ENCODE data around the gene RFTN2.

DNA sequence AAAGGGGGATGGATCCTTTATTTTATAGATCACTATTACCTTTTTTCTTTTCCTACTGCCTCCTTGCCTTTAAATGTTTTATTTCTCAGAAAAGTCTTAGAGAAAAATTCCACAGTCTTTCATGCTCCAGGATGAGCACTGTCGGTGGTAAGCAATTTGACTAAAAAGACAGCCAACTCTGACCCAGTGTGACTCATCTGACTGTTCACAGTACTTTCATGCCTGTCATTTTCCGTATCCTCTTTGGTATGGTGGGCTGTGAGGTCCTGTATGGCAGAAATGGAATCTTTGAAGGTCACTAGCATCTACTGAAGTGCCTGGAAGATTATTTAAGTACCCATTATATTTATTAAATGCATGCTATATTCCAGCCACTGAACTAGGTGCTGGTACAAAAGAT, 2.1 kb upstream of the RFTN2 start:
- TF ChIP-seq POLR2AphosphoS5 (IDR thresholded peaks at IDR 0.05; ENCODE audit: control insufficient read depth, insufficient read depth, low read depth, low read length) (no peak), EZH2 (IDR thresholded peaks at IDR 0.05; ENCODE audit: borderline replicate concordance, low read depth, low read length) (no peak), ZNF23 (CRISPR knock-in tag; IDR thresholded peaks at IDR 0.05) (no peak), MAFF (IDR thresholded peaks at IDR 0.05; ENCODE audit: low read length) (no peak), ARHGAP35 (IDR thresholded peaks at IDR 0.05; ENCODE audit: partially characterized antibody) (no peak), TEAD4 (IDR thresholded peaks at IDR 0.05; ENCODE audit: low read length) (no peak), TEAD4 (CRISPR knock-in tag; IDR thresholded peaks at IDR 0.05; ENCODE audit: borderline replicate concordance) (no peak), BRCA1 (IDR thresholded peaks at IDR 0.05) (no peak), BRCA1 (CRISPR knock-in tag; IDR thresholded peaks at IDR 0.05) (no peak), ZNF41 (CRISPR knock-in tag; conservative IDR thresholded peaks at IDR 0.05) (no peak), FOS (IDR thresholded peaks at IDR 0.05; ENCODE audit: extremely low read depth, insufficient read length) (no peak), ZNF253 (CRISPR knock-in tag; conservative IDR thresholded peaks at IDR 0.05) (no peak), RNF2 (IDR thresholded peaks at IDR 0.05) (no peak)
- TF ChIP-seq, protein P1, sequence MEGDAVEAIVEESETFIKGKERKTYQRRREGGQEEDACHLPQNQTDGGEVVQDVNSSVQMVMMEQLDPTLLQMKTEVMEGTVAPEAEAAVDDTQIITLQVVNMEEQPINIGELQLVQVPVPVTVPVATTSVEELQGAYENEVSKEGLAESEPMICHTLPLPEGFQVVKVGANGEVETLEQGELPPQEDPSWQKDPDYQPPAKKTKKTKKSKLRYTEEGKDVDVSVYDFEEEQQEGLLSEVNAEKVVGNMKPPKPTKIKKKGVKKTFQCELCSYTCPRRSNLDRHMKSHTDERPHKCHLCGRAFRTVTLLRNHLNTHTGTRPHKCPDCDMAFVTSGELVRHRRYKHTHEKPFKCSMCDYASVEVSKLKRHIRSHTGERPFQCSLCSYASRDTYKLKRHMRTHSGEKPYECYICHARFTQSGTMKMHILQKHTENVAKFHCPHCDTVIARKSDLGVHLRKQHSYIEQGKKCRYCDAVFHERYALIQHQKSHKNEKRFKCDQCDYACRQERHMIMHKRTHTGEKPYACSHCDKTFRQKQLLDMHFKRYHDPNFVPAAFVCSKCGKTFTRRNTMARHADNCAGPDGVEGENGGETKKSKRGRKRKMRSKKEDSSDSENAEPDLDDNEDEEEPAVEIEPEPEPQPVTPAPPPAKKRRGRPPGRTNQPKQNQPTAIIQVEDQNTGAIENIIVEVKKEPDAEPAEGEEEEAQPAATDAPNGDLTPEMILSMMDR (IDR thresholded peaks at IDR 0.05 in 2 of 3, conservative IDR thresholded peaks at IDR 0.05 in 1 of 3; ENCODE audit: insufficient read depth in 2 of 3, low read depth in 1 of 3, low read length in 3 of 3), result no peak
- TF ChIP-seq, protein P2, sequence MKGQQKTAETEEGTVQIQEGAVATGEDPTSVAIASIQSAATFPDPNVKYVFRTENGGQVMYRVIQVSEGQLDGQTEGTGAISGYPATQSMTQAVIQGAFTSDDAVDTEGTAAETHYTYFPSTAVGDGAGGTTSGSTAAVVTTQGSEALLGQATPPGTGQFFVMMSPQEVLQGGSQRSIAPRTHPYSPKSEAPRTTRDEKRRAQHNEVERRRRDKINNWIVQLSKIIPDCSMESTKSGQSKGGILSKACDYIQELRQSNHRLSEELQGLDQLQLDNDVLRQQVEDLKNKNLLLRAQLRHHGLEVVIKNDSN (CRISPR knock-in tag; IDR thresholded peaks at IDR 0.05), result no peak
- TF ChIP-seq, protein P3, sequence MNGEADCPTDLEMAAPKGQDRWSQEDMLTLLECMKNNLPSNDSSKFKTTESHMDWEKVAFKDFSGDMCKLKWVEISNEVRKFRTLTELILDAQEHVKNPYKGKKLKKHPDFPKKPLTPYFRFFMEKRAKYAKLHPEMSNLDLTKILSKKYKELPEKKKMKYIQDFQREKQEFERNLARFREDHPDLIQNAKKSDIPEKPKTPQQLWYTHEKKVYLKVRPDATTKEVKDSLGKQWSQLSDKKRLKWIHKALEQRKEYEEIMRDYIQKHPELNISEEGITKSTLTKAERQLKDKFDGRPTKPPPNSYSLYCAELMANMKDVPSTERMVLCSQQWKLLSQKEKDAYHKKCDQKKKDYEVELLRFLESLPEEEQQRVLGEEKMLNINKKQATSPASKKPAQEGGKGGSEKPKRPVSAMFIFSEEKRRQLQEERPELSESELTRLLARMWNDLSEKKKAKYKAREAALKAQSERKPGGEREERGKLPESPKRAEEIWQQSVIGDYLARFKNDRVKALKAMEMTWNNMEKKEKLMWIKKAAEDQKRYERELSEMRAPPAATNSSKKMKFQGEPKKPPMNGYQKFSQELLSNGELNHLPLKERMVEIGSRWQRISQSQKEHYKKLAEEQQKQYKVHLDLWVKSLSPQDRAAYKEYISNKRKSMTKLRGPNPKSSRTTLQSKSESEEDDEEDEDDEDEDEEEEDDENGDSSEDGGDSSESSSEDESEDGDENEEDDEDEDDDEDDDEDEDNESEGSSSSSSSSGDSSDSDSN (IDR thresholded peaks at IDR 0.05; ENCODE audit: borderline replicate concordance in 1 of 2, low read depth in 2 of 2, low read length in 2 of 2), result no peak

Measured in K562 (cell line).